HUES64 (cell line): ENCODE measurements around the gene TJAP1.
A peak's percentile ranks its signal among the peaks of the same experiment; 100 is the strongest.

Source experiments
- H3K27ac ChIP-seq: 2 replicates; pipeline ENCODE4 v1.7.0; 2013; ENCODE audit warnings: low read depth, low read length, inconsistent platforms
- H3K27me3 ChIP-seq: 2 replicates; pipeline ENCODE4 v1.6.1; 2013; ENCODE audit warnings: mild to moderate bottlenecking, low read length; ENCODE audit not compliant: insufficient read depth
- H3K36me3 ChIP-seq: 2 replicates; pipeline ENCODE4 v1.6.1; 2013; ENCODE audit warnings: mild to moderate bottlenecking, low read length; ENCODE audit not compliant: insufficient read depth
- H3K4me1 ChIP-seq: 2 replicates; pipeline ENCODE4 v1.6.1; 2013; ENCODE audit warnings: mild to moderate bottlenecking, low read length, moderate library complexity; ENCODE audit not compliant: insufficient read depth
- H3K4me3 ChIP-seq: 2 replicates; pipeline ENCODE4 v1.5.1; 2013; ENCODE audit warnings: mild to moderate bottlenecking, low read length, moderate library complexity
- H3K9ac ChIP-seq: 2 replicates; pipeline ENCODE4 v1.6.1; 2013; ENCODE audit warnings: mild to moderate bottlenecking, low read depth, low read length
- H3K9me3 ChIP-seq: 2 replicates; pipeline ENCODE4 v1.6.1; 2013; ENCODE audit warnings: low read depth, low read length; ENCODE audit not compliant: insufficient read depth
- WGBS: fragments of 150-250, 120-280 bp; methylation state at CpG from one replicate; pipeline ENCODE4 v1.1.7; 2013; ENCODE audit warnings: missing lambda C conversion rate; 5-methylcytosine and 5-hydroxymethylcytosine counted together

TJAP1 gene

GRCh38 chr6:43506667-43507471 is 29.5 kb downstream of the TJAP1 start:
- peaks cover 45% of the 10 kb centered on the region for H3K36me3 ChIP-seq
- H3K9me3 ChIP-seq: no peaks in the 10 kb centered on the region
- H3K4me1 ChIP-seq: no peaks in the 10 kb centered on the region; the same call in 1 of the 2 replicates
- no peak overlapping the region for H3K4me3 ChIP-seq
- peaks cover 29% of the 10 kb centered on the region for H3K27me3 ChIP-seq
- H3K9ac ChIP-seq: no peak overlapping the region
- WGBS: 40% methylated on average over 14 of the region's 14 CpGs
- H3K27ac ChIP-seq: no peak overlapping the region

- no peak overlapping the region for H3K4me3 ChIP-seq
- H3K9ac ChIP-seq: no peak overlapping the region
- 77% methylated on average over 8 of the region's 8 CpGs for WGBS
- H3K36me3 ChIP-seq: peaks cover 45% of the 10 kb centered on the region
- peaks cover 29% of the 10 kb centered on the region for H3K27me3 ChIP-seq
- no peaks in the 10 kb centered on the region; the same call in 1 of the 2 replicates for H3K4me1 ChIP-seq
- H3K9me3 ChIP-seq: no peaks in the 10 kb centered on the region
- H3K27ac ChIP-seq: no peak overlapping the region
Observed at GRCh38 chr6:43508481-43509141, 31.2 kb downstream of the TJAP1 start.

GRCh38 chr6:43509142-43509983 is 32.0 kb downstream of the TJAP1 start:
- peak overlapping the region; percentile 72 for H3K4me3 ChIP-seq
- H3K27me3 ChIP-seq: peaks cover 29% of the 10 kb centered on the region
- no peak overlapping the region for H3K9ac ChIP-seq
- H3K4me1 ChIP-seq: no peaks in the 10 kb centered on the region; the same call in 1 of the 2 replicates
- H3K9me3 ChIP-seq: no peaks in the 10 kb centered on the region
- 12% methylated on average over 69 of the region's 69 CpGs for WGBS
- H3K36me3 ChIP-seq: peaks cover 45% of the 10 kb centered on the region
- H3K27ac ChIP-seq: no peak overlapping the region

- H3K4me3 ChIP-seq: peak within 1 kb of the TSS; percentile 72
Observed at GRCh38 chr6:43509984-43510826, 32.8 kb downstream of the TJAP1 start, which contains the start of gene LRRC73. Gene LRRC73 (minus strand): TSS chr6:43510346. CDS start chr6:43509785, 561 bp downstream.

GRCh38 chr6:43510827-43511163 is 33.4 kb downstream of the TJAP1 start:
- peaks cover 29% of the 10 kb centered on the region for H3K27me3 ChIP-seq
- H3K9ac ChIP-seq: no peak overlapping the region
- peak overlapping the region; percentile 72 for H3K4me3 ChIP-seq
- H3K4me1 ChIP-seq: peaks cover 4% of the 10 kb centered on the region
- 89% methylated on average over 10 of the region's 10 CpGs for WGBS
- peaks cover 45% of the 10 kb centered on the region for H3K36me3 ChIP-seq
- H3K9me3 ChIP-seq: no peaks in the 10 kb centered on the region
- H3K27ac ChIP-seq: no peak overlapping the region

More at GRCh38 chr6:43509984-43510826, 32.8 kb downstream of the TJAP1 start, which contains the start of gene LRRC73:
- no peaks in the 10 kb centered on the region; the same call in 1 of the 2 replicates for H3K4me1 ChIP-seq
- H3K36me3 ChIP-seq: peaks cover 45% of the 10 kb centered on the region
- peaks cover 29% of the 10 kb centered on the region for H3K27me3 ChIP-seq
- no peak within 1 kb of the TSS for H3K27ac ChIP-seq
- peak within 1 kb of the TSS; percentile 64 for H3K9ac ChIP-seq
- no peaks in the 10 kb centered on the region for H3K9me3 ChIP-seq
- 9% methylated on average over 96 of the region's 96 CpGs for WGBS

- H3K36me3 ChIP-seq: peaks cover 43% of the 10 kb centered on the region
- H3K27ac ChIP-seq: no peak overlapping the region; the same call in 1 of the 2 replicates
- 96% methylated on average over 10 of the region's 11 CpGs for WGBS
- no peak overlapping the region for H3K9ac ChIP-seq
- no peaks in the 10 kb centered on the region for H3K9me3 ChIP-seq
- no peak overlapping the region for H3K4me3 ChIP-seq
- H3K4me1 ChIP-seq: peaks cover 7% of the 10 kb centered on the region
- peaks cover 29% of the 10 kb centered on the region for H3K27me3 ChIP-seq
Observed at GRCh38 chr6:43511824-43512415, 34.5 kb downstream of the TJAP1 start.

GRCh38 chr6:43515808-43516207 is 38.4 kb downstream of the TJAP1 start:
- no peaks in the 10 kb centered on the region for H3K27me3 ChIP-seq
- peak overlapping the region; percentile 97 for H3K9ac ChIP-seq
- H3K9me3 ChIP-seq: no peaks in the 10 kb centered on the region
- H3K27ac ChIP-seq: no peak overlapping the region
- H3K36me3 ChIP-seq: peaks cover 63% of the 10 kb centered on the region
- WGBS: 90% methylated on average over 9 of the region's 9 CpGs
- H3K4me3 ChIP-seq: peak overlapping the region; percentile 97
- peaks cover 14% of the 10 kb centered on the region for H3K4me1 ChIP-seq

- no peaks in the 10 kb centered on the region for H3K9me3 ChIP-seq
- H3K36me3 ChIP-seq: peaks cover 67% of the 10 kb centered on the region
- H3K4me1 ChIP-seq: peaks cover 14% of the 10 kb centered on the region
- 3% methylated on average over 10 of the region's 10 CpGs for WGBS
- H3K27me3 ChIP-seq: no peaks in the 10 kb centered on the region
- peak overlapping the region; percentile 97 for H3K4me3 ChIP-seq
- H3K27ac ChIP-seq: peak overlapping the region; percentile 49
- peak overlapping the region; percentile 97 for H3K9ac ChIP-seq
Observed at GRCh38 chr6:43516367-43516696, 39.0 kb downstream of the TJAP1 start.

GRCh38 chr6:43516697-43517504 is 39.5 kb downstream of the TJAP1 start, which contains the start of the genes POLR1C and YIPF3:
Gene POLR1C (plus strand): TSS chr6:43517089. CDS start chr6:43517110, 21 bp downstream.
Gene YIPF3 (minus strand): TSS chr6:43516926. CDS start chr6:43516807, 119 bp downstream.
- Histone ChIP-seq H3K36me3 (peaks cover 67% of the 10 kb centered on the region), H3K4me3 (peak within 1 kb of the TSS; percentile 97), H3K4me1 (peaks cover 14% of the 10 kb centered on the region), H3K27ac (peak within 1 kb of the TSS; percentile 49), H3K27me3 (no peaks in the 10 kb centered on the region), H3K9ac (peak within 1 kb of the TSS; percentile 97), H3K9me3 (no peaks in the 10 kb centered on the region)
- under 1% methylated on average over 57 of the region's 57 CpGs for WGBS
